ENCODE data around the gene TUBGCP2.

DNA sequence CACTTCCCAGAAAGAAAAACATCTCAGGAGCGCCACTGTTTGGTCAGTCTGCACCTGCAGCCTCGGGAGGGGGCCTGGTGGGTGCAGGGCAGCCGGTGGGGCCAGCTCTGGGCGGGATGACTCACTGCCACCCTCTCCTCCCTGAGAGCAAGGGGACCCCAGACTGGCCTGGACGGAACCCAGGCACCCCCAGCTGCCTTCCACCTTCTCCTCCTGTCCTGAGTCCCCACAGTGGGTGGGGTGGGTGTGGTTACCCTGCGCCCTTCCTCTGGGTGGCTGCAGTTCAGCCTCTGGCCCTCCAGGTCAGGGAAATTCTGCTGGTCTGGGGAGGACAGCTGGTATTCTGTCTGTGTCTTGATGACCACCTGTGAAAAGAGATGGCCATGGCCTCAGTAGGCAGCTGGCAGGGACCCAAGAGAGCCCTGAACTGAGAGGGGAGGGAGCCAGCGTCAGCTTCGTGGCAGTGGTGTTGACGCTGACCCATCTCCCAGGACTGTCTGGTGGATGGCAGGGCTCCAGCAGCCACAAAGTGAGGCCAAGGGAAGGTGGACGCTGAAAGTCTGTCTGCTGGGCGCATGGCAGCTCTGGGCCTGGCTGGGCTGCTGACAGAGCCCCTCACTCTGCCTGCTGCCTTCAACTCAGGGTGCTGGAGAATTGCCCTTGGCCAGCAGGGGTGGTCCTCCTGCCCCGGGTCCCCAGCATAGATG is 19.1 kb upstream of the TUBGCP2 start:
- no peak for TF ChIP-seq CTCF (optimal IDR thresholded peaks at IDR 0.05 in 1 of 3, IDR thresholded peaks at IDR 0.05 in 1 of 3, conservative IDR thresholded peaks at IDR 0.05 in 1 of 3; ENCODE audit: extremely low read depth in 1 of 3, insufficient read depth in 2 of 3, low read length in 3 of 3)
- no peak for TF ChIP-seq EZH2 (IDR thresholded peaks at IDR 0.05; ENCODE audit: low read length)

Measured in keratinocyte (primary cell).